Body of pancreas (tissue), 4 donors: ENCODE data around the gene TSPAN31. TPM values are rescaled to one million over a fixed set of nuclear protein-coding genes. Genes with fewer than 3 reads are reported as not detected.

ENCODE experiments used
- ATAC-seq: fragments of 150-250 bp; one replicate; pipeline ENCODE4 v1.9.1; 2016
- DNase-seq, 4 donors: peaks; one replicate each; pipeline ENCODE4 v3.0.0-alpha.2; 2019
- H3K27ac ChIP-seq, 4 donors: fragments of 200-600 bp; sonication (generic); 1 replicate in 3 of 4; 2 replicates in 1 of 4; pipeline versions ENCODE4 v1.5.1 to v1.6.1; 2016 to 2019; ENCODE audit warnings: mild to moderate bottlenecking in 1 of 4, mixed read lengths in 1 of 4, moderate library complexity in 1 of 4
- H3K27me3 ChIP-seq, 2 donors: fragments of 200-600 bp; sonication (generic); one replicate each; pipeline ENCODE4 v1.6.0; 2016; ENCODE audit warnings: mild to moderate bottlenecking in 1 of 2
- H3K36me3 ChIP-seq, 2 donors: fragments of 200-600 bp; sonication (generic); replicated peaks in 1 of 2; 2 replicates each; pipeline ENCODE4 v1.5.1; 2016; ENCODE audit warnings: low read depth in 2 of 2; ENCODE audit not compliant: insufficient read depth in 1 of 2
- H3K4me1 ChIP-seq: fragments of 200-600 bp; sonication (generic); one replicate; pipeline ENCODE4 v1.6.0; 2016
- H3K4me3 ChIP-seq, 2 donors: fragments of 200-600 bp; sonication (generic); 1 replicate in 1 of 2; 2 replicates in 1 of 2; pipeline ENCODE4 v1.5.1; 2016 to 2019
- H3K9me3 ChIP-seq, 3 donors: fragments of 200-600 bp; sonication (generic); 1 replicate in 2 of 3; 2 replicates in 1 of 3; pipeline ENCODE4 v1.5.1; 2016
- POLR2A ChIP-seq, 3 donors: fragments of 450-650 bp; IDR thresholded peaks; one replicate each; pipeline ENCODE4 v1.6.1; 2016; ENCODE audit warnings: antibody characterized with exemption in 3 of 3, mild to moderate bottlenecking in 2 of 3
- WGBS, 2 donors: methylation state at CpG; one replicate each; pipeline ENCODE4 v1.1.5; 2017; 5-methylcytosine and 5-hydroxymethylcytosine counted together
- intact Hi-C: fragments of 100-400 bp; cut with DNase I; formaldehyde crosslinking; loops from one replicate; pipeline ENCODE4 v1.15.1; 2023
- total RNA-seq, 2 donors: library from RNA; depleted of rRNA; stranded (reverse); fragments of >200 nt; gene quantifications; one replicate each; pipeline ENCODE4 v1.1.0, GENCODE V29; 2016
- TF ChIP-seq, protein P1 (sequence below), 7 experiments: fragments of 450-650 bp in 4 of 7; fragments of 200-600 bp in 3 of 7; sonication (generic) in 3 of 7; IDR thresholded peaks; one replicate each; pipeline ENCODE4 v1.5.1; 2016 to 2019; ENCODE audit warnings: antibody characterized with exemption in 7 of 7

Gene TSPAN31
- total RNA-seq, 2 donors from 2014 or later: 33.7 to 36.9 TPM

DNA sequence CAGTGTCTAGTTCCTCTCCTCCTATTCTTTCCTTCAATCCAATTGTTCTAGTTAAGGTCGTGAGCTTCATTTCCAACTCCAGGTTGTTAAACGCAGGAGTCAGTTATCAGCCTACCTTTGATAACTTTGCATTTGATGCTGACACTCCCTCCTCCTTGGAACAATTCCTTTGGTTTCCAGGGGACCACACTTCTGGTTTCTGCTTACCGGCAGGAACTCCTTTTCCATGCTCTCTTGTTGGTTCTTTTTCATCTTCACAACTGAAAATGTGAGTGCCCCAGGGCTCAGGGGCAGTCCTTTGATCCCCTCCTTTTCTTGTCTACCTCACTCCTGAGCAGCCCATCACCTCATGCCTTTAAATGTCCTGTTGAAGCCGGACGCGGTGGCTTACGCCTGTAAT, 32.5 kb downstream of the TSPAN31 start:
- WGBS, 2 donors: 72 to 80% methylated on average over 7 of the region's 7 CpGs
- Histone ChIP-seq H3K4me1 (peaks cover 40% of the 10 kb centered on the region), H3K36me3 (no peaks in the 10 kb centered on the region), H3K27ac (no peak overlapping the region), H3K9me3 (no peaks in the 10 kb centered on the region), H3K27me3 (no peaks in the 10 kb centered on the region), H3K4me3 (no peak overlapping the region)
- TF ChIP-seq POLR2A (IDR thresholded peaks at IDR 0.05): no peak
- TF ChIP-seq, protein P1, sequence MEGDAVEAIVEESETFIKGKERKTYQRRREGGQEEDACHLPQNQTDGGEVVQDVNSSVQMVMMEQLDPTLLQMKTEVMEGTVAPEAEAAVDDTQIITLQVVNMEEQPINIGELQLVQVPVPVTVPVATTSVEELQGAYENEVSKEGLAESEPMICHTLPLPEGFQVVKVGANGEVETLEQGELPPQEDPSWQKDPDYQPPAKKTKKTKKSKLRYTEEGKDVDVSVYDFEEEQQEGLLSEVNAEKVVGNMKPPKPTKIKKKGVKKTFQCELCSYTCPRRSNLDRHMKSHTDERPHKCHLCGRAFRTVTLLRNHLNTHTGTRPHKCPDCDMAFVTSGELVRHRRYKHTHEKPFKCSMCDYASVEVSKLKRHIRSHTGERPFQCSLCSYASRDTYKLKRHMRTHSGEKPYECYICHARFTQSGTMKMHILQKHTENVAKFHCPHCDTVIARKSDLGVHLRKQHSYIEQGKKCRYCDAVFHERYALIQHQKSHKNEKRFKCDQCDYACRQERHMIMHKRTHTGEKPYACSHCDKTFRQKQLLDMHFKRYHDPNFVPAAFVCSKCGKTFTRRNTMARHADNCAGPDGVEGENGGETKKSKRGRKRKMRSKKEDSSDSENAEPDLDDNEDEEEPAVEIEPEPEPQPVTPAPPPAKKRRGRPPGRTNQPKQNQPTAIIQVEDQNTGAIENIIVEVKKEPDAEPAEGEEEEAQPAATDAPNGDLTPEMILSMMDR (IDR thresholded peaks at IDR 0.05): no peak
- DNase-seq (no peak), ATAC-seq (no peak)
- intact Hi-C loops: no loop called here

DNA sequence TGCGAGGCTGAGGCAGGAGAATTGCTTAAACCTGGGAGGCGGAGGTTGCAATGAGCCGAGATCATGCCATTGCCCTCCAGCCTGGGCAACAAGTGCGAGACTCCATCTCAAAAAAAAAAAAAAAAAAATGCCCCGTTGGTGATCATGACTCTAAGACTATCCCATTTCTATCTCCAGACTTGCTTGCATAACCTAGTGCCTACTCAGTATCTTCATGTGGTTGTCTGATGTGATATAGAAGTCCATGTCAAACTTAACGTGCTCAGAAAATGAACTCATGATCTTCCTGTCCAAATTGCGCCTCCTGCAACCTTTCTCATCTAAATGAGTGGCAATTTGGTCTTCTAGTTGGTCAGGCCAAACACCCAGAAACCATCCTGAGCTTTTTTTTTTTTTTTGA, 33.1 kb downstream of the TSPAN31 start:
- Histone ChIP-seq H3K9me3 (no peaks in the 10 kb centered on the region), H3K36me3 (no peaks in the 10 kb centered on the region), H3K27ac (no peak overlapping the region), H3K4me3 (no peak overlapping the region), H3K4me1 (peaks cover 41% of the 10 kb centered on the region), H3K27me3 (no peaks in the 10 kb centered on the region)
- TF ChIP-seq, protein P1 (IDR thresholded peaks at IDR 0.05): no peak
- TF ChIP-seq POLR2A (IDR thresholded peaks at IDR 0.05): no peak
- 79 to 86% methylated on average over 3 to 7 of the region's 7 CpGs for WGBS, 2 donors
- intact Hi-C loops: no loop called here
- no peak for ATAC-seq
- DNase-seq: no peak

DNA sequence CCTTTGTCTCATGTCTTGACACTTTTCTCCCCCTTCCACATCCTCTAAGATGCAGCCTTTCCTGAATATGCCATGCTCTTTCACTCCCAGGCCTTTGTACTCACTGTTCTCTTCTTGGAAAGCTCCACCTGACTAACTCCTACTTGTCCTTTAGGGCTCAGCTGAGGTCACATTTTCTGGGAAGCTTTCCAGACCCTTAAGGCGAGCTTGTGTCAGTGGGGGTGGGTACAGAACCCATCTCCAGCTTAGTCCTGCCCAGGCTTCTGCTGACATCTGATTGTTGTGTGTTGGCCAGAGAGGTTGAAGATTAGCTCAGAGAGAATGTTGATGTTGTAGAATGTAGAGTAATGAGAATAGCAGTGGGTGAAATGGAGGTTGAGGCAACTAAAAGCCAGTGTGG, 34.9 kb downstream of the TSPAN31 start:
- intact Hi-C loops: no loop called here
- DNase-seq: no peak
- H3K27me3 ChIP-seq: no peaks in the 10 kb centered on the region
- H3K9me3 ChIP-seq: no peaks in the 10 kb centered on the region
- no peaks in the 10 kb centered on the region for H3K36me3 ChIP-seq
- H3K4me1 ChIP-seq: peaks cover 37% of the 10 kb centered on the region
- TF ChIP-seq, protein P1 (IDR thresholded peaks at IDR 0.05): no peak
- TF ChIP-seq POLR2A (IDR thresholded peaks at IDR 0.05): no peak
- H3K4me3 ChIP-seq: no peak overlapping the region
- ATAC-seq: no peak
- WGBS, 2 donors: 29 to 43% methylated on average over 1 of the region's 1 CpG
- no peak overlapping the region for H3K27ac ChIP-seq

DNA sequence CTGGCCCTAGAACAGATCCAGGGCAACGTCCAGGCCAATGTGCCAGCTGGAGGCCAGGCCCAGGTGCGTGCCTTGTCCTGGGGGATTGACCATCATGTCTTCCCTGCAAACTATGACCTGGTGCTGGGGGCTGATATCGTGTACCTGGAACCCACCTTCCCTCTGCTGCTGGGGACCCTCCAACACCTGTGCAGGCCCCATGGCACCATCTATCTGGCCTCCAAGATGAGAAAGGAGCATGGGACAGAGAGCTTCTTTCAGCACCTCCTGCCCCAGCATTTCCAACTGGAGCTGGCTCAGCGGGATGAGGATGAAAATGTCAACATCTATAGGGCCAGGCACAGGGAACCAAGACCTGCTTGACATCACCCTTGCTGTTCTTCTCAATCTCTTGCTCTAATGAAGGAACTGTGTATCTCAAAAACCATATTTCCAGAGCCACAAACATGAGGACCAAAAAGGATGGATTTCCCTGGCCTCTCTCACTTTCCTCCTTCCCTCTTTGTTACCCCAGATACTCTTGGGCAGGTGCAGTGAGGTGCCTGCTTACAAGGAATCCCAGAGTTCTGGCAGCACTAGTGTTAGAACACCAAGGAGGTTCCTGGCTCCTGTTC, 35.6 kb downstream of the TSPAN31 start:
- whole genome bisulfite sequencing, 2 donors: 84 to 100% methylated on average over 2 to 4 of the region's 4 CpGs
- no peak for TF ChIP-seq POLR2A (IDR thresholded peaks at IDR 0.05)
- TF ChIP-seq, protein P1 (IDR thresholded peaks at IDR 0.05): no peak
- peaks cover 36% of the 10 kb centered on the region for H3K4me1 ChIP-seq
- H3K4me3 ChIP-seq: no peak overlapping the region
- no peaks in the 10 kb centered on the region for H3K9me3 ChIP-seq
- H3K36me3 ChIP-seq: peaks cover 0 to under 1% of the 10 kb centered on the region in 2 donors
- intact Hi-C loops: no loop called here
- H3K27me3 ChIP-seq: no peaks in the 10 kb centered on the region
- H3K27ac ChIP-seq: no peak overlapping the region
- ATAC-seq: no peak
- DNase-seq: no peak

DNA sequence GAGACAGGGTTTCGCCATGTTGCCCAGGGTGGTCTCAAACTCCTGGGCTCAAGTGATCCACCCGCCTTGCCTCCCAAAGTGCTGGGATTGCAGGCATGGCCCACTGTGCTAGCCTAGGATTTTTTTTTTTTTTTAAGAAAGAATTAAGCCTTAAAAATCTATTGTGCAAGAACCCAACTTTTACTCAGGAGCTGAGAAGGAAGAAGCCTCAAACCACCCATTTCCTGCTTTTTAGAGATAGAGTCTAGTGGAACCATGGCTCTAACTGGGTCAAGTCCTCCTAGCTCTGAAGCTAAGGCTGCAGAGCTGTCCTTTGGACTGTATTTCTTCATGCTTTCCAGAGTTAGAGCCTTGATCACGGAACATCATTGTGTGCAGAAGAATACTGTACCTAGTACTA, 36.4 kb downstream of the TSPAN31 start:
- no peak for TF ChIP-seq POLR2A (IDR thresholded peaks at IDR 0.05)
- TF ChIP-seq, protein P1 (IDR thresholded peaks at IDR 0.05): no peak
- intact Hi-C loops: no loop called here

More for the DNA sequence above, 36.4 kb downstream of the TSPAN31 start:
- Histone ChIP-seq H3K36me3 (peaks cover 0 to 6% of the 10 kb centered on the region in 2 donors), H3K27ac (peak overlapping the region in 2 of 4 donors; percentile 36 to 74), H3K9me3 (no peaks in the 10 kb centered on the region), H3K27me3 (no peaks in the 10 kb centered on the region), H3K4me1 (peaks cover 29% of the 10 kb centered on the region), H3K4me3 (no peak overlapping the region)
- WGBS, 2 donors: 90 to 93% methylated on average over 3 of the region's 3 CpGs
- DNase-seq: no peak
- ATAC-seq: no peak
